GM18520 (cell line): ENCODE measurements around the gene CALN1.

Experiments
- ATAC-seq: cut with Tn5 transposase; IDR thresholded peaks from one replicate; pipeline ENCODE4 v1.9.1; 2021; ENCODE audit not compliant: unreplicated experiment

Gene CALN1

DNA sequence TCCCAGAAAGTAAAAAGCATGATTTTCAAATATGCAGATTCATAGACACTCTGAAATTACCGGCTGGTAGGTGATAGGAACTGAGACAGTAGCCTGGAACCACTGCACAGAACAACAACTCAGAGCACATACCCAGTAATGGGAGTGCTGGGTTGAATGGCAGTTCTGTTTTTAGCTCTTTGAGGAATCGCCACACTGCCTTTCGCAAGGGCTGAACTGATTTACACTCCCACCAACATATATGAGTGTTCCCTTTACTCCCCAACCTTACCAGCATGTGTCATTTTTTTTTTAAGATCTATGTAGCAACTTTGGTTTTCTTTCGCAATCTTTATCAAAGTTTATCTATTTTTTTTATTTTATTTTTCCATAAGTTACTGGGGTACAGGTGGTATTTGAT, 358.8 kb downstream of the CALN1 start:
- no peak for ATAC-seq

- ATAC-seq, result no peak
These were observed 363.7 kb downstream of the CALN1 start for GRCh38 chr7:72048420-72048819.

GRCh38 chr7:72042855-72043254, 369.3 kb downstream of the CALN1 start:
- no peak for ATAC-seq

GRCh38 chr7:72040641-72041040, 371.5 kb downstream of the CALN1 start:
- ATAC-seq, result no peak

- no peak for ATAC-seq
These were observed 372.7 kb downstream of the CALN1 start for GRCh38 chr7:72039460-72039859.

GRCh38 chr7:72038022-72038732, 374.0 kb downstream of the CALN1 start:
- no peak for ATAC-seq

GRCh38 chr7:72037516-72037915, 374.6 kb downstream of the CALN1 start:
- ATAC-seq, result no peak

DNA sequence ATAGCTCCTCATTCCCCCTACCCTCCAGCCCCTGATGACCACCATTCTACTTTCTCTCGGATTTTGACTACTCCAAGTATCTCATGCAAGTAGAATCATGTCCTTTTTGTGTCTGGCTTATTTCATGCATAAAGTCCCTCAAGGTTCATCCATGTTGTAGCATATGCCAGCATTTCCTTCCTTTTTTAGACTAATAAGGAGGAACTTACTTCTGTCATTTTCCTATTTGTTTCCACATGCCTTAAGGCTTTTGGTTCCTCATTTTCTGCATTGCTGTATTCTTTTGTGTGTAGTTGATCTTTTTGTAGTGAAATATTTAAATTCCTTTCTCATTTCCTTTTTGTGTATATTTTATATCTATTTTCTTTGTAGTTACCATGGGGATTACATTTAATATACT, 376.9 kb downstream of the CALN1 start:
- no peak for ATAC-seq

DNA sequence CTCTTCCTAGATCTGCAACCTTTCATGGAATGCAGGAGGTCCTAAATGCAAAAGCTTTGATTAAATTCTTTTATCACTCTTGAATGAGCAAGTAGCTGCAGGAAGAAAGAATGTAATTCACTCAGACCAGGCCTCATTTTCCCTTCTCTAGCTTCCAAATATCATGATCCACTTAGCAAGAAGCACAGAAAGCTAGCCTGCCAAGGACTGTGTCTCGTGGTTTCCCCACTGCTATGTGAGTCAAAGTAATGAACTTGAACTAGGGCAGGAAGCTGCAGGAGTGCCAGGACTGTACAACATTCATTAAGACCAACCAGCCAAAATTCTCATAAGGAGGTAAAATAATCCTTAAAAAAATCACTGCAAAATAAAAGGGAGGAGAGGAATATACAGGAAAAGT, 379.2 kb downstream of the CALN1 start:
- ATAC-seq, result no peak

GRCh38 chr7:72030994-72031667, 381.0 kb downstream of the CALN1 start:
- no peak for ATAC-seq

GRCh38 chr7:72028267-72028666, 383.9 kb downstream of the CALN1 start:
- ATAC-seq, result no peak

DNA sequence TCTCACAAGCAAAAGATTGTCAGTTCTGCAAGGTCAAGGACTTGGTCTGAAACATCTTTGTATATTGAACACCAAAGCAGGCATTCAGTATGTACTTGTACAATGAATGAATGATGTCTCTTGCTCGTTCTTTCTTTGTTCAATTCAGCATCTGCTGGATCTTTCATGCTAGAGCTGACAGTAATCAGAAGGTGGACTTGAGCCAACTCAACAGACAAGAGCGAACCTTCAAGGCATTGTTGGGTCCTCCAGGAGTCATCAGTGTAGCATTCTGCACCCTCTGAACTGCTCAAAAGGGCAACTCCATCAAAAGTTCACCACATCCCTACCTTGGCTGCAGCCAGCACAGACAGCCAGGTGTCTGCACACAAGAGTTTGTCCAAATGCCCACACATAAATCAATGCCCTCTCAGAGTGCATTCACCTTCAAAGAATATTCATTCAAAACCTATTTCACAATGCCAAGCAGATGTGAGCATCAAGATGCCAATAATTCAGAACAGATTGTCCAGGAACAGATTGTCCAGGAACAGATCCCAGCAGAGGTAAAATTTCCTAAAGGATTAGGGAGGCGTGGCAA, 386.7 kb downstream of the CALN1 start:
- no peak for ATAC-seq

DNA sequence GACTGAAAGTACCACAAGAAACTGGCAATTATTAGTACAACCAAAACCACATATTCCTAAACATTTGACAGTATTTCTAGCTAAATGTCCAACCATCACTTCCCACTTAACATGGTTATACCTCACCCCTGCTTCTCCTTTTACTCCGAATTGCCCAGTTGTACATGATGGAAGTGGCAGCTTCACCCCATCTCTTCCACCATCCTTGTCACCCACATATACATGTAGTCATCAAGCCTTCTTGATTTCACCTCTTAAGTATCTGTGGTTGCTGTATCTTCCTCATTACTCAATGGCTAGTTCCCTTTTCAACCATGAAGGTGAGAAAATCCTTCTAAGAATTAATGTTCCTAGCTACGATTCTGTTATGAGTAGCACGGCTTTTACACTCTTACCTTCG, 388.2 kb downstream of the CALN1 start:
- ATAC-seq, result no peak

GRCh38 chr7:72021716-72022115, 390.4 kb downstream of the CALN1 start:
- ATAC-seq, result no peak

DNA sequence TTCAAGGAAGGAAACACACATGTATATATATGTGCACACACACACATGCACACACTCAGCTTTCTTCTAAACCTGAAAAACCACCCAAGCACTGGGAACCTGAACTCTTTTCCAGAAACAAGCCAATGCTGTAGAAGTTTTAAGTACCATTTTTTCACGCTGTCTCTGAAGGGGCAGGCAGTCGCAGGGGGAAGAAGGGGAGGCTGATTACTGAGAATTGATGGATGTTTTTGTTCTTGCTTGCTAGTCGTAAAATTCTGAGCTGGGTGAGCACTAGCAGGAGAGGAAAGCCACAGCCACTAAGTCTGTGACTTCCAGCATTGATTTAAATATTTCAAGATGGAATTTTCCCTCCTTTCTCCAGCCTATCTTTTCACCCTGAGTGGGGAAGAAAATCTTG, 391.8 kb downstream of the CALN1 start:
- no peak for ATAC-seq

GRCh38 chr7:72019436-72019835, 392.7 kb downstream of the CALN1 start:
- ATAC-seq, result no peak

DNA sequence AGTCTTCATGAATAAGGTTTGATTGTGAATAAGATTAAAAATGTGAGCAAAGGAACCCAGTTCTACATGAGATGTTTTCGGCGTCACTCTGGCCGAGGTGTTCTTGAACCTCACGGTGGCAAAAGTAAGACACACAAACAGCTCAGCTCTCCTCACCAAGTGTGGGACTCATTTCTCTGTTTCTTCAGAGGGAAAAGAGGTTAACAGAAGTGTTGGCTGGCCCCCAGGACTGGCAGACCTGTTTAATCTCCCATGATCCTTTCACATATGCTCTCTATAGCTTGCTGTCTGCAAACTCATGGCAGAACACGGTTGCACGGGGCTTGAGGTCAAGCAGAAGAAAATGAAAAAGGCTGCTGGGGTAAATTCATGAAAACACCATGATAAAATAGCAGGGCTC, 394.4 kb downstream of the CALN1 start:
- ATAC-seq, result no peak

DNA sequence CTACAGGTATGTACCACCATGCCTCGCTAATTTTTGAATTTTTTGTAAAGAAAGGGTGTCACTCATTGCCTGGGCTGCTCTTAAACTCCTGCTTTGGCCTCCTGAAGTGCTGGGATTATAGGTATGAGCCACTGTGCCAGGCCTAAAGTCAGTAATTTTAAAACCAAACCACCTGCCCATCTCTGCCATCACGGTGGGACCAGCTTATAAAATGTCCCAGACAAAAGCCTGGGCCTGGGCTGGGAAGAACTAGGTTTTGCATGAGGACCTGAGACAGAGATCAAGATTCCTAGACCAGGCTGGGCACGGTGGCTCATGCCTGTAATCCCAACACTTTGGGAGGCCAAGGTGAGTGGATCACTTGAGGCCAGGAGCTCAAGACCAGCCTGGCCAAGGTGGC, 395.6 kb downstream of the CALN1 start:
- ATAC-seq, result no peak

GRCh38 chr7:72015136-72015535, 397.0 kb downstream of the CALN1 start:
- no peak for ATAC-seq

- no peak for ATAC-seq
These were observed 405.1 kb downstream of the CALN1 start for GRCh38 chr7:72007018-72007417.

DNA sequence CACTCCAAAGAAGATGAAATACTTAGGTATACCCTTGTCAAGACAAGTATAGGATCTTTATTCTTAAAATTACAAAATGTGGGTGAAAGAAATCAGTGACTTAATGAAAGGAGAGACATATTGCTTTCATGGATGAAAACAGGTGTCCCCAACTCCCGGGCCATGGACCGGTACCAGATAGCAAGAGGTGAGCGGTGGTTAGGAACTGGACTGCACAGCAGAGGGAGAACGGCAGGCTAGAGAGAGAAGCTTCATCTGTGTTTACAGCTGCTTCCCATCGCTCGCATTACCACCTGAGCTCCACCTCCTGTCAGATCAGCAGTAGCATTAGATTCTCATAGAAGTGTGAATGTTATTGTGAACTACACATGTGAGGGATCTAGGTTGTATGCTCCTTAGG, 408.9 kb downstream of the CALN1 start:
- ATAC-seq, result no peak

DNA sequence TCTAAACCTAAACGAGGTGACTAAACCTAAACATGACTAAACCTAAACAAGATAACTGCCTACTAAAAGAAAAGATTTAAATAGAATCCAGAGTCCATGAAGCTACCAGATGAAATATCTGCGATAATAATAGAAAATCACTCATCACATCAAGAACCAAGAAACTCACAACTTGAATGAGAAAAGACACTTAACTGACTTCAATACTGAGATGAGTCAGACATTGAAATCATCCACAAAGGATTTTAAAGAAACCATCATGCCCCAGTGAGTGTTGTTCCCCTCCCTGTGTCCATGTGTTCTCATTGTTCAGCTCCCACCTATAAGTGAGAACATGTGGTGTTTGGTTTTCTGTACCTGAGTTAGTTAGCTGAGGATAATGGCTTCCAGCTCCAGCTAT, 416.0 kb downstream of the CALN1 start:
- no peak for ATAC-seq
